Measurements from ENCODE around the gene BUB3.

GRCh38 chr10:123166618-123167017 is 12.4 kb downstream of the BUB3 start:
- TF ChIP-seq SUZ12 (IDR thresholded peaks at IDR 0.05; ENCODE audit: extremely low read depth, insufficient read depth, insufficient read length) (no peak), YY1 (IDR thresholded peaks at IDR 0.05; ENCODE audit: insufficient read depth, insufficient read length) (no peak), ZNF274 (IDR thresholded peaks at IDR 0.05; ENCODE audit: low read depth, low read length) (no peak)
